GM19193 (cell line): ENCODE data around the gene EDDM3A.

ENCODE experiments used
- POLR2A ChIP-seq: IDR thresholded peaks from 4 replicates; pipeline ENCODE4 v1.6.1; 2011; ENCODE audit not compliant: insufficient read depth, insufficient read length; ENCODE audit errors: extremely low read depth

The EDDM3A gene

DNA sequence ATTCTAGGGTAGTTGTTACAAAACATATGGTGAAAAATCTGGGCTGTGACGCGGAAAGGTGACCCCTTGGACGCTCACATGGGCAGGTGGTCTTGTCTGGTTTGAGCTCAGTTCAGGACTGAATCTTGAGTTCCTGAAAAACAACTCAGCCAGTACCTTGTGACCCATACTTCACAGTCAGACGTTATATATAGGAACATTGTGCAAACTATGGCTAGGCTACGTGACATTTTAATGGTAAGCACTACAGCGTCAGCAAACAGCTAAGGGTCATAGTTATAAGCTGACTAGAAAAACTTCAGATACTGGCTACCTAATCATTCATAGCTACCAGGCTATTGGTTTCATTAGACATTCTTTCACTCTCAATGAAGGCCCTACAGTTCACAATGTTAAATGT lies 14.8 kb upstream of the EDDM3A start:
- no peak for TF ChIP-seq POLR2A

DNA sequence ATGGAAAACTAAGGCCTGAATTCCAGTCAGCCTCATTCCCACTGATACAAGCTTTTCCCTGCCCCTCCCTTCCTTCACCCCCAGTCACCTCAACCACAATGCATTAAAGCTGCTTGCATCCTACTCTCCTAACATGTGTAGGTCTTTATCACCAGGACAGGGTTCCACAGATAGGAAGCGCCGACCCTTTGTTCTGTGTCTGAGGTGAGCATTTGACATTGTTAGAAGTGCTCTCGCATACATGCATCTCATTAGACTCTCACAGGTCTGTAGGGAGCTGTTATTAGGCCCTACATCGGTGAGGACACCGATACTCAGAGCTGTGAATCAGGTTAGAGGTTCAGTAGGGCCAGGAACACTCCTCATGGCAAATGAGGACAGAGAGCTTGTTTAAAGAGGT lies 13.2 kb upstream of the EDDM3A start:
- no peak for TF ChIP-seq POLR2A

DNA sequence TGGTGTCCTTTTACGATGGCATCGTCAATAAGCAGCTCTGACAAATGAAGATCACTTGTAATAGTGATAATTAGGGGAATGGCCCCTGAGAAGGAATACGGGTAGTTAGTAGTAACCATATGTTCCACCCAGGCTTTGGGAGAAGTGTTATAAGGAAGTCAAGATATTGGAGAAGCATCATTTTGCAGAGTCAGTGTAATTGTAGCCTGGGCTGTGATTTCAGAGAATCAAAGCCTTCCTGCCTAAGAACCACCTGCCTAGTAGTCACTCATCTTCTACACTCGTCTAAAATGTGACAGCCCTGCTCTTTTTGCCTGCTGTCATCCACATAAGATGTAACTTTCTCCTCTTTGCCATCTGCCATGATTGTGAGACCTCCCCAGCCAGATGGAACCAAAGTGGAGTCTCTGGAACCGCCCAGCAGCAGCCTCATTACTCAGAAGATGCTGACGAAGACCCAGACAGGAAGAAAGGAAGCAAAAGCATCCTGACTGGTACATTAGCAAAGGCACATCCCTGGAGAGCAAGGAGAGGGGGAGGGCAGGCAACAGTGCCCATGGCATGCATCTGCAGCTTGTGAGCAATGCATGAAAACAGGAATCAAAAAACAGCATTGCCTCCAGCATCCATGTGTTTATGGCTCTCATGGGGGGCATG lies 12.6 kb upstream of the EDDM3A start:
- TF ChIP-seq POLR2A: no peak

DNA sequence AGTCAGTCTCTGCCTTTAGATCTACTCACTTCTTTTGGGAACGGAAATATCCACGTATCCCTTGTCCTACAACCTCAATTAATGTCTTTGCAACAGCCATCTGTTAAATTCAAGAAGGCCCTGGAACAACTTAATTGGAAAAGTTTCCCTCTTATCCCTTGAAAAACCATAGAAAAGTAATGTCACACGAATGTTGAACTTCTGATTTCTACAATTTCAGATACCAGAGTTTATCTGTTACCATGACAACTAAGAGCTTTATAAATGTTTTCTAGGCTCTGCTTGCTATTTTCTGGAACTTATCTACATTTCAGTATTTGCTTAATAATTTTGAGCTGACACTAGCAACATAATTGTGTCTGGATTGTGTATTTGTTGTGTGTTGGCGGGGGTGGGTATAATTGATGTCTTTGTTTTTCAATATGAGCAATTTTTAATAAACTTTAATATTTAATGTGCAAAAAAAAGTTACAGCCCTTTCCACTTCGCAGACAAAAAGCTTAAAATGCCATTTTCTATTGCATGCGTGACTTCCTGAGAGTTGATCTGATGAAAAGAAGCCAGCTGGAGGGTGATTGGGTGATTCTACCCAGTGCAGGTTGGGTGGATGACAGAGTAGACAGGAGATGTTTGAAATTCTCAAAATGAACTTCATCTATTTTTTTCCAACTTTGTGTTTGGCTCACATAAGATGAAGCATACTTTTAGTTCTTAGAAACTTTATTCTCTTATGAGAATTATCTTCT lies 11.8 kb upstream of the EDDM3A start:
- TF ChIP-seq POLR2A: no peak

DNA sequence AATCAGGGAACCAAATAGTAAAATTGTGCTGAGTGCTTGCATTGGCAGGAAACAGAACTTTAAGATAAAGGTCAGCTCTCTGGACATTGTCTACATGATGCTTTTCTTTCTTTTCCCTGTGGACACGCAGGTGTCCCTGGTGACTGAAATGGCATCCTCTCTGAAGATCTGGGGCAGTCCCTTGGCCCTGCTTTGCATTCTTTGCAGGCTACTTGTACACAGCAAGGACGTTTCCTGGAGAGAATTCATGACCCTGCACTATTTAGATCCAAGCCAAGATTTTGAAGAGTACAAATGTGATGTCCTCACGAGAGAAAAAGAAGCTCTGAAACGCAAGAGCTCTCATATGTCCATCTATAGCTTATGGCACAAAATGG lies 11.3 kb upstream of the EDDM3A start:
- TF ChIP-seq POLR2A: no peak

DNA sequence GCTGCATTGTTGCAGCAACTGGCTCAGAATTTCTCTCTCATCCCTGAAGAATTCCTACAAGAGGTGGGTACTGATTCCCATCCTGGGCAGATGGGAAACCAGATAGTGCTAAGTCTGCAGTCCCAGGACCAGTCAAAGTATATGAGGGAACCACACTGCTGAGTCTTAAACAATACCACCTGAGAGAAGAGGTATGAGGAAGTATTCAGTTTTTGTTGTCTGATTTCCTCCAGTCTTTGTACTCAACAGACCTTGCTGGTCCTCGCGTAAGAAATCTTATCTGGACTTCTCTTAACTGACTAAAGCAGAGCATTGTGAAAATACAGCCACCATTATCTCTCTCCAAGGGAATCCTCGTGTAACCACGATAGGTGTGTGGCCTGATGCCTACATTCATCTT lies 3.6 kb upstream of the EDDM3A start:
- TF ChIP-seq POLR2A: no peak

DNA sequence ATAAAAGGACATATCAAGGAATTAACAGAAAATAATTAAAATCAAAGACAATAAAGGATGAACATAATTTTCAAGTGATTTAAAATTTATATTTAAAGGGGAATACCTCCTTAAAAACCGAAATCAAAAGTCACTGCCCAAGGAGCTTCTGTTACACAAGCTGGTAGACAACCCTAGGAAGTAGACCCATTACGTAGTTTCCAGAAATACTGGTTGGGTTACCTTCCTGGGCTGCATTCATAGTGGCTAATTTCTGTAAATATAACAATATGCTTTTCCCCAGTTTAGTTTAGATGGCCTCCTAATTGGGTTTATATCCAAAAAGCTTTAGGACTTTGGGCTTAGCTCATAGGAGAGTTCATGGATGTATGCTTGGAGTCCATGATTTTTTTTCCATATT lies 2.1 kb upstream of the EDDM3A start:
- TF ChIP-seq POLR2A: no peak

DNA sequence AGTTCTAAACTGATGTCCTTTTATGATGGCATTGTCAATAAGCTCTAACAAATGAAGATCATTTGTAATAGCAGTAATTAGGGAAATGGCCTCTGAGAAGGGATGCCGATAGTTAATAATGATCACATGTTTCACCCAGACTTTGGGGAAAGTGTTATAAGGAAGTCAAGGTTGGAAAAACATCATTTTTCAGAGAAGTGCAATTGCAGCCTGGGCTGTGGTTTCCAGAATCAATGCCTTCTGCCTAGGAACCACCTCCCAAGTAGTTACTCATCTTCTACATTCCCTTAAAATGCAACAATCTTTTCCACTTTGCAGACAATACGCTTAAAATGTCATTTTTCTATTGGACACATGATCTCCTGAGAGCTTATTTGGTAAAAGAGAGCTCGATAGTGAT lies 879 bp downstream of the EDDM3A start:
- no peak for TF ChIP-seq POLR2A

DNA sequence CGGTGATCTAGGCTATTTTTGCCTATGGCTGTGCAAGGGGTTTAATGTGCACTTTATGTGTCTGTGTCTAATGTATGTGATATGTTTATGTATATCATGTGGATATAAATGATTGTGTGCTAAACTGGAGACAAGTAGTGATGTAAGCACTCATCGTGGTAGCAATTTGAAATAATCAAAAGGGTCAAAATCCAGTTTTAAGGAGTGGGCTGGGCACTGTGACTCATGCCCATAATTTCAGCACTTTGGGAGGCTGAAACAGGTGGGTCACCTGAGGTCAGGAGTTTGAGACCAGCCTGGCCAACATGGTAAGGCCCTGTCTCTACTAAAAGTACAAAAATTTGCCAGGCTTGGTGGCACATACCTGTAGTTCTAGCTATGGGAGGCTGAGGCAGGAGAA lies 2.8 kb downstream of the EDDM3A start:
- TF ChIP-seq POLR2A: no peak

DNA sequence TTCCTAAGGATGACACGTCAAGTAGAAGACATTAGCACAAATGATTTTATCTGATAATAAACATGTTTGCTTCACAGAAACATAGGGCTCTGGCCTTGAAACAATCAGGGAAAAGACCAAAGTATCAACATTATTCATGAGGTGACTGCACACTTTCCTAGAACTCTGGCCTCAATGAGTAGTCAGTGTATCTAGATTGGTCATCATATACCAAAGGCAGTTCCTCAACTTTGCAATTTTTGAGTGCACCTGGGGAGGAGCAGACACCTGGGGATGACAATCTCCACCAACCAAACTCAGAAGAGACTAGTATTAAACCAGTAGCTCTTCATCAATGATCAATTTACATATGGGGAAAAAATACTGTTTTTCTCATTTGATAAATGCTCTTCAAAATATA lies 4.5 kb downstream of the EDDM3A start:
- TF ChIP-seq POLR2A: no peak

DNA sequence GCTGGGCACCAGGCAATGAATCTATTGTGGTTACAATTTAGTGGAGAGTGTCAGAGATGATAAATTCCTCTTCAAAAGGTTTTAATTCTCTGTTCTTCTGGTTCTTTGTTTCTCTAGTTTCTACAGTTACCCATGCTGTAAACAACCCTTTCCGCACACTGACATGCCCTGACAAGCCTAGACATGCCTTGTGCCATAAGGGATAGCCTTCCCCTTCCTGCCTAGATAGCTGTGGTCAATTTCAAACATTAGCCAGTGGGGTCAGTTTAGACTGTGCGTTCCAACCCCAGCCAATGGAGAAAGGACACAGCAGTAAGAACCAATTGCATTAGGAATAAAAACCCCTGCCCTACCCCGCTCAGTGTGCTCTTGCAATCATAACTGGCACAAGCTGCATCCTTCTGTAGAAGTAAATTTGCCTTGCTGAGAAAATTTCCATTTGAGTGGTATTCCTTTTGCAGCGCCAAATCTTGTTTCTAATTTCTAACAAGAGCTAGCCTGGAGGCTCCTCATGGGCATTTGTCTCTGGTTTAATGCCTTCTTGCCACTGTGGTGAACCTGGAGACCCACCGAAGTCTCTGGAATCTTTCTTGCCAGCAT lies 6.4 kb downstream of the EDDM3A start:
- no peak for TF ChIP-seq POLR2A

DNA sequence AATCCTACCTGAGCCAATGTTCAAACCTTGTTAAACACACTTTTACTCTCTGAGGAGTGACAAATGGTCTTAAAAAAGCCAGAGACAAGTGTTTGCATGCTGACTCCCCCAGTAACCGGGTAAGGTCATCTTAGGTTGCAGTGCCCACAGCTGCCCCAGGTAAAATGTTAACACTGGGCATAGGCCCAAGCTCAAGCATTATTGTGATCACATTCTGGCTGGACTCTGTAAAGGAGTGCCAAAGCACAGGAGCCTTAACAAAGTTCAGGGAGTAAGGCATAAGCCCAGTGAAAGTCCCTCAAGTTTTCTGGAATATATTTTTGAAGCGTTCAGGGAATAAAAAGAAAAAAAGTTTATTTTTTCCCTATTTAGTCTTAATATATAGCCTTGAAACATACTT lies 8.6 kb downstream of the EDDM3A start:
- no peak for TF ChIP-seq POLR2A

DNA sequence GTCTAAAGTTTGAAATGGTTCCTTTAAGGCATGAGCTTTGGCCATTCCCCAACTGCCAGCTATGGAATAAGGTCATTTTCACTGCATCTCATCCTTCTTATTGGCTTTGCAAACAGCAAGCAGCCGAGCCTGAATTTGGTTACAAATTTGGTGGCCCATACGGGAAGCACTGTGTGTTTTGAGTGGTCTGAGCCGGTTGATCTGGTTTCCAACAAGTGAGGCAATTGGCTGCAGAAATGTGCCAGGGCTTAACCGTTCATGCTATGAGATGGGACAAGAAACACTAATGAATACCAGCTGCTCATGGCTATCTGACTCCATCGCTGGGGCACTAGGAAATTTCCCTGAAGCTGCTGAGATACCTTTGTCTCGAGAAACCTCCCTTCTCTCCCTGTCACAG lies 9.3 kb downstream of the EDDM3A start:
- TF ChIP-seq POLR2A: no peak

DNA sequence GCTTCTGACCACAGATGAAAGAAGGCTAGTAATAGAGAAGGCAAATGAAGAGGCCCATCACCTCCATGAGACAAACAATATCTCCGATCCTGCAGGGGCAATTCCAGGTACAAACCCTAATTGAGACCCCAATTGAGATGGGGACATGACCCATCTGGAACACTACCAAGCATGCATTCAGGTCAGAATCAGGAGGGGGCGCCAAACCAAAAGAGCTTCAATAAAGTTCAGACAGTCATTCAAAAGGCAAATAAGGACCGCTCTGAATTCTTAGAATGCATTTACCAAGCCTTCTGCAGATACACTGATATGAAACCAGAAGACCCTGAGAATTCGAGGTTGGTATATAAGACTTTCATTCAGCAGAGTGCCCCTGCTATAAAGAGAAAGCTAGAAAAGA lies 12.3 kb downstream of the EDDM3A start:
- TF ChIP-seq POLR2A: no peak

DNA sequence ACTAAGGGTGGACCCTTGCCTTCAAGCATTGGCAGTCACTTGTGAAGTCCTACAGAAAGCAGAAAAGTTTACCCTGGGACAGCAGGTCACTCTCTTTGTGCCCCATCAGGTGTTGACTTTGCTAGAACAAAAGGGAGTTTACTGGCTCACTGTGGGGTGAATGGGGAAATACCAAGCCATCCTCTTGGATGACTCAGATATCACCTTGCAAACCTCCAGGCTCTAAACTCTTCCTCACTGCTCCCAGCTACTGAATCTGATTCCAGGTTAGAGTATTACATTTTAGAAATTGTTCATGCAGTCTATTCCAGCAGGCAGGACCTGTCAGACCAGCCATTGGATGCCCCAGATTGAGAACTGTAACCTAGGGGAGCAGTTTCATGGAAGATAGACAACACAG lies 15.3 kb downstream of the EDDM3A start:
- no peak for TF ChIP-seq POLR2A

DNA sequence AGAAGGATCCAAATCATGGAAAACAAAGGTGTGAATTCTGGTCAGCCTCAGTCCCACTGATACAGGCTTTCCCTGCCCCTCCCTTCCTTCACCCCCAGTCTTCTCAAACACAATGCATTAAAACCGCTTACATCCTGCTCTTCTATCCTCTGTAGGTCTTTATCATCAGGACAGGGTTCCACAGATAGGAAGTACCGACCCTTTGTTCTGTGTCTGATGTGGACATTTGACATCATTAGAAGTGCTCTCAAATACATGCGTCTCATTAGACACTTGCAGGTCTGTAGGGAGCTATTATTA lies 22.9 kb downstream of the EDDM3A start:
- no peak for TF ChIP-seq POLR2A

DNA sequence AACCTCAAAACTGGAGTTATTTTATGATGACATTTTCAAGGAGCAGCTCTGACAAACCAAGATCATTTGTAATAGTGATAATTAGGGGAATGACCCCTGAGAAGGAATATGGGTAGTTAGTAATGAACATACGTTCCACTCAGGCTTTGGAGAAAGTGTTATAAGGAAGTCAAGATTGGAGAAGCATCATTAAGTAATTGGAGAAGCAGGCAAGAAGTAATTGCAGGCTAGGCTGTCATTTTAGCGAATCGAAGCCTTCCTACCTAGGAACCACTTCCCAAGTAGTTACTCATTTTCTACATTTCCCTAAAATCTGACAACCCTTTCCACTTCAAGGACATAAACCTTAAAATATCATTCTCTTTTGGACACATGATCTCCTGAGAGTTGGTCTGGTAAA lies 23.7 kb downstream of the EDDM3A start:
- no peak for TF ChIP-seq POLR2A

DNA sequence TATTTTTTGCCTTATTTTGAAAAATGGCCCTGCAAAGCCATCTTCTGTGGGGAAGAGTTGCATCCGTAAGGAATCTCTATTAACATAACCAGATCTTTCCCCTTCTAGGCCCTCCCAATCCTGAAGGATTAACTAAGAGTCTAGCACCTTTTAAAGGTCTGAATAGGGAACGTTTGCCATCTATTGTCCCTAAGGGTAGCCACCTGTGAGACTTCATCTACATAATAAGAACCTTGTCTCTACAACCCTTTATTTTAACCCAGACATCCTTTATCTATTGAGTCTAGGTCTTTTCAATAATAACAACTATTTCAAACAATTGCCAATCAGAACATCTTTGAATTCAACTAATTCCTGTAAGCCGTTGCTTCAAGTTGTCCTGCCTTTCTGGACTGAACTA lies 27.0 kb downstream of the EDDM3A start:
- no peak for TF ChIP-seq POLR2A
